HepG2 (cell line): Measurements from ENCODE around the gene MSI2. TPM values are rescaled to one million over a fixed set of nuclear protein-coding genes. Genes with fewer than 3 reads are reported as not detected.

Experiments
- ATAC-seq: fragments of 200-7000 bp; cut with Tn5 transposase; 3 replicates; pipeline ENCODE4 v1.9.1; 2020; ENCODE audit warnings: mild to moderate bottlenecking, moderate library complexity
- BruUV-seq: library from RNA; stranded (reverse); fragments of 400-500 nt; replicated peaks from 2 replicates; lab custom pipeline; 2021; lab: Mats Ljungman, UMichigan
- CTCF ChIA-PET: fragments of 300-600 bp; formaldehyde crosslinking; extraction: SDS; loops from one replicate; lab custom pipeline; 2021; ENCODE audit warnings: low total read pairs, inconsistent platforms, low intra/inter-chr PET ratio; lab: Yijun Ruan, JAX
- POLR2A ChIA-PET: fragments of 350-600 bp; sonication (Branson Sonifier 250); formaldehyde crosslinking; loops from one replicate; lab custom pipeline; 2020; ENCODE audit warnings: antibody characterized with exemption, inconsistent platforms; lab: Yijun Ruan, JAX
- DNase-seq: peaks from one replicate; pipeline ENCODE4 v3.0.0-alpha.2; 2015; ENCODE audit warnings: low spot score
- FAIRE-seq: peaks from 3 replicates; lab custom pipeline; 2011; peaks lifted over from hg19 to GRCh38; lab: Jason Lieb, UNC
- H2AFZ ChIP-seq: one replicate; pipeline ENCODE4 v1.6.1; 2011; ENCODE audit warnings: low read length, inconsistent platforms
- H3K27ac ChIP-seq: fragments of 300-600 bp; 3 replicates; pipeline ENCODE4 v1.8.0; 2011; ENCODE audit warnings: mixed run types, mild to moderate bottlenecking, mixed read lengths, low read length, inconsistent platforms; ENCODE audit not compliant: insufficient read depth; ENCODE audit errors: extremely low read length
- H3K27me3 ChIP-seq, 2 experiments: fragments of 200-600 bp in 1 of 2; 2 replicates in 1 of 2; 3 replicates in 1 of 2; pipeline versions ENCODE4 v1.6.0 to v1.8.0; 2011; ENCODE audit warnings: low read length in 2 of 2, mild to moderate bottlenecking in 2 of 2, moderate library complexity in 2 of 2, inconsistent platforms in 1 of 2; ENCODE audit not compliant: insufficient read depth in 2 of 2, control insufficient read depth in 1 of 2
- H3K36me3 ChIP-seq, 2 experiments: fragments of 200-600 bp in 1 of 2; replicated peaks in 1 of 2; 2 replicates in 1 of 2; 3 replicates in 1 of 2; pipeline versions ENCODE4 v1.5.1 to v1.8.0; 2011; ENCODE audit warnings: low read length in 2 of 2, inconsistent platforms in 1 of 2; ENCODE audit not compliant: insufficient read depth in 2 of 2, control insufficient read depth in 1 of 2
- H3K4me1 ChIP-seq: 2 replicates; pipeline ENCODE4 v1.5.1; 2012; ENCODE audit warnings: low read length, inconsistent platforms; ENCODE audit not compliant: insufficient read depth
- H3K4me2 ChIP-seq: 2 replicates; pipeline ENCODE4 v1.6.0; 2011; ENCODE audit warnings: low read depth, low read length, inconsistent platforms
- H3K4me3 ChIP-seq, 3 experiments: fragments of 200-600 bp in 1 of 3; sonication (generic), shearing (Covaris generic) in 1 of 3; replicated peaks in 1 of 3; 2 replicates each; pipeline ENCODE4 v1.5.1; 2011 to 2016; ENCODE audit warnings: low read length in 3 of 3, inconsistent platforms in 2 of 3, low read depth in 2 of 3, mild to moderate bottlenecking in 2 of 3, control low read depth in 1 of 3, mixed read lengths in 1 of 3; ENCODE audit not compliant: insufficient read depth in 1 of 3
- H3K79me2 ChIP-seq: one replicate; pipeline ENCODE4 v1.6.1; 2011; ENCODE audit warnings: low read length, inconsistent platforms; ENCODE audit not compliant: insufficient read depth
- H3K9ac ChIP-seq: 2 replicates; pipeline ENCODE4 v1.6.0; 2011; ENCODE audit warnings: mild to moderate bottlenecking, low read depth, low read length, inconsistent platforms; ENCODE audit not compliant: insufficient read depth
- H3K9me3 ChIP-seq: 2 replicates; pipeline ENCODE4 v1.5.1; 2012; ENCODE audit warnings: mild to moderate bottlenecking, low read length
- H4K20me1 ChIP-seq: 2 replicates; pipeline ENCODE4 v1.6.0; 2011; ENCODE audit warnings: inconsistent platforms, mild to moderate bottlenecking, low read length, moderate library complexity; ENCODE audit not compliant: insufficient read depth
- DMAP1 ChIP-seq: IDR thresholded peaks from 2 replicates; pipeline ENCODE4 v1.6.1; 2016
- EP300 ChIP-seq, 3 experiments: sonication (generic) in 1 of 3; formaldehyde crosslinking in 1 of 3; IDR thresholded peaks; 2 replicates each; pipeline versions ENCODE4 v1.5.1 to v1.6.1; 2011 to 2020; ENCODE audit warnings: low read depth in 2 of 3, low read length in 2 of 3, borderline replicate concordance in 1 of 3, improper control_type of control experiment in 1 of 3, mild to moderate bottlenecking in 1 of 3, missing genetic modification reagents in 1 of 3, moderate library complexity in 1 of 3
- NFE2L1 ChIP-seq: sonication (generic); formaldehyde crosslinking; IDR thresholded peaks from 2 replicates; pipeline ENCODE4 v1.4.0; 2020; ENCODE audit warnings: missing genetic modification reagents, mild to moderate bottlenecking, borderline replicate concordance
- NFKBIZ ChIP-seq: IDR thresholded peaks from 2 replicates; pipeline ENCODE4 v1.6.1; 2018; ENCODE audit warnings: missing genetic modification reagents, missing compliant biosample characterization
- PRDM4 ChIP-seq: sonication (generic); formaldehyde crosslinking; IDR thresholded peaks from 2 replicates; pipeline ENCODE4 v1.9.0; 2021; ENCODE audit warnings: missing genetic modification reagents, borderline replicate concordance
- RBM22 ChIP-seq: fragments of 200-400 bp; formaldehyde crosslinking; optimal IDR thresholded peaks from 2 replicates; pipeline ENCODE3; 2017; ENCODE audit warnings: mild to moderate bottlenecking, low read length, moderate library complexity
- SATB2 ChIP-seq: sonication (generic); formaldehyde crosslinking; IDR thresholded peaks from 2 replicates; pipeline ENCODE4 v1.5.0; 2020; ENCODE audit warnings: missing genetic modification reagents
- SYNCRIP ChIP-seq: fragments of 200-400 bp; formaldehyde crosslinking; IDR thresholded peaks from 2 replicates; pipeline ENCODE4 v1.6.1; 2018; ENCODE audit warnings: mild to moderate bottlenecking, low read depth, low read length; ENCODE audit not compliant: insufficient read depth
- WGBS: methylation state at CpG from one replicate; pipeline ENCODE4 v1.1.6; 2017; ENCODE audit warnings: low lambda C conversion rate; 5-methylcytosine and 5-hydroxymethylcytosine counted together
- in situ Hi-C: cut with HindIII; loops from 2 replicates; pipeline ENCODE4 v1.10.0; 2017; ENCODE audit warnings: low pct_unique_long_range_greater_than_20kb; ENCODE audit not compliant: extremely low pct_ligation_motif_present
- intact Hi-C: fragments of 100-400 bp; cut with micrococcal nuclease; formaldehyde crosslinking; loops from one replicate; pipeline ENCODE4 v1.10.0; 2022; ENCODE audit not compliant: unreplicated experiment
- polyA plus RNA-seq, 8 experiments: library from polyadenylated mRNA; depleted of rRNA in 3 of 8; stranded (reverse) in 7 of 8; unstranded in 1 of 8; fragments of >200 nt; fragmentation: Illumina TruSeq in 4 of 8; extraction: Trizol in 4 of 8; gene quantifications; 2 replicates each; pipeline versions ENCODE4 v1.2.1 to v1.2.3, GENCODE V29; 2011 to 2016; ENCODE audit warnings: low read depth in 4 of 8, missing spikeins in 1 of 8, mixed read lengths in 1 of 8; ENCODE audit not compliant: insufficient read depth in 1 of 8
- total RNA-seq, 5 experiments: library from RNA; depleted of rRNA; stranded (reverse); fragments of >200 nt; fragmentation: Illumina TruSeq; extraction: Trizol; gene quantifications; 2 replicates each; pipeline ENCODE4 v1.2.3, GENCODE V29; 2016; ENCODE audit warnings: low read depth in 1 of 5

The MSI2 gene
- total and polyA plus RNA-seq, 2 of the 13 experiments (the other 11 are each of a cell fraction or from before 2014, with no cell fraction given), result 77.5 to 78.4 TPM

- intact Hi-C loops, result no loop called here
- no peak for TF ChIP-seq DMAP1 (CRISPR knock-in tag)
- peak; percentile 31 for TF ChIP-seq RBM22
- TF ChIP-seq PRDM4 (CRISPR knock-in tag), result no peak
- no peak for TF ChIP-seq NFKBIZ
- no peak for TF ChIP-seq NFE2L1 (CRISPR knock-in tag)
- Histone ChIP-seq H3K79me2 (no peaks in the 10 kb centered on the region), H3K4me3 (no peak overlapping the region), H3K36me3 (peaks cover 27 to 63% of the 10 kb centered on the region in 2 experiments), H4K20me1 (no peaks in the 10 kb centered on the region), H3K9ac (no peak overlapping the region), H3K27ac (no peak overlapping the region), H2AFZ (no peak overlapping the region), H3K27me3 (no peaks in the 10 kb centered on the region), H3K4me2 (no peak overlapping the region), H3K4me1 (no peaks in the 10 kb centered on the region), H3K9me3 (no peaks in the 10 kb centered on the region)
- CTCF ChIA-PET, result no interaction called here
- BruUV-seq, result no TSS peak
- in situ Hi-C loops, result no loop called here
- no peak for FAIRE-seq
- POLR2A ChIA-PET, result no interaction called here
- no peak for ATAC-seq
- DNase-seq, result no peak
- WGBS, result 94% methylated on average over 5 of the region's 5 CpGs
Observed at GRCh38 chr17:57644326-57644725, 388.0 kb downstream of the MSI2 start.

- Histone ChIP-seq H3K27ac (no peak overlapping the region), H3K36me3 (peaks cover 25 to 63% of the 10 kb centered on the region in 2 experiments), H3K4me2 (no peak overlapping the region), H3K27me3 (no peaks in the 10 kb centered on the region), H3K4me1 (no peaks in the 10 kb centered on the region), H4K20me1 (no peaks in the 10 kb centered on the region), H3K4me3 (no peak overlapping the region), H3K9ac (no peak overlapping the region), H3K9me3 (no peaks in the 10 kb centered on the region), H2AFZ (no peak overlapping the region), H3K79me2 (no peaks in the 10 kb centered on the region)
- no TSS peak for BruUV-seq
- ChIA-PET POLR2A (no interaction called here), CTCF (no interaction called here)
- ATAC-seq (no peak), FAIRE-seq (no peak), DNase-seq (no peak)
- in situ Hi-C loops, result no loop called here
- intact Hi-C loops, result no loop called here
- TF ChIP-seq SYNCRIP, result no peak
- TF ChIP-seq SATB2 (CRISPR knock-in tag), result no peak
- TF ChIP-seq EP300 (IDR thresholded peaks at IDR 0.05; ENCODE audit: low read depth in 2 of 2, low read length in 2 of 2), result no peak
- no peak for TF ChIP-seq EP300 (CRISPR knock-in tag; IDR thresholded peaks at IDR 0.05; ENCODE audit: borderline replicate concordance)
- WGBS, result 100% methylated on average over 4 of the region's 6 CpGs
Observed at GRCh38 chr17:57645950-57646665, 389.8 kb downstream of the MSI2 start.
